H1 (cell line): ENCODE results near the gene RPL38. TPM values are rescaled to one million over a fixed set of nuclear protein-coding genes. Genes with fewer than 3 reads are reported as not detected.

Experiments used
- CTCF ChIA-PET: fragments of 300-600 bp; sonication (Branson Sonifier 250); formaldehyde crosslinking; loops from one replicate; lab custom pipeline; 2021; ENCODE audit not compliant: partially characterized antibody; lab: Charles Lee
- POLR2A ChIA-PET: fragments of 300-600 bp; sonication (Branson Sonifier 250); formaldehyde crosslinking; loops from one replicate; lab custom pipeline; 2021; ENCODE audit warnings: inconsistent platforms; ENCODE audit not compliant: partially characterized antibody; lab: Charles Lee
- DNase-seq, 2 experiments: peaks; one replicate each; pipeline versions ENCODE4 v3.0.0 to v3.0.0-alpha.2; 2010 to 2022; ENCODE audit warnings: low spot score in 2 of 2, low read depth in 1 of 2, mixed read lengths in 1 of 2
- FAIRE-seq: peaks from 2 replicates; lab custom pipeline; 2011; peaks lifted over from hg19 to GRCh38; lab: Jason Lieb, UNC
- H2AFZ ChIP-seq: 2 replicates; pipeline ENCODE4 v1.8.1; 2012; ENCODE audit warnings: low read length, inconsistent platforms
- H2AK5ac ChIP-seq: 2 replicates; pipeline ENCODE4 v1.6.1; 2013; ENCODE audit warnings: low read depth, low read length
- H2BK120ac ChIP-seq: replicated peaks from 2 replicates; pipeline ENCODE3; 2013; ENCODE audit warnings: low read depth, low read length, inconsistent platforms
- H2BK12ac ChIP-seq: 2 replicates; pipeline ENCODE4 v1.6.1; 2013; ENCODE audit warnings: low read depth, low read length
- H2BK15ac ChIP-seq: 2 replicates; pipeline ENCODE4 v1.6.1; 2013; ENCODE audit warnings: low read length
- H2BK20ac ChIP-seq: 2 replicates; pipeline ENCODE4 v1.6.1; 2013; ENCODE audit warnings: low read length
- H2BK5ac ChIP-seq: 2 replicates; pipeline ENCODE4 v1.6.1; 2013; ENCODE audit warnings: low read depth, low read length
- H3K14ac ChIP-seq: 2 replicates; pipeline ENCODE4 v1.6.1; 2013; ENCODE audit warnings: inconsistent platforms; ENCODE audit not compliant: insufficient read length
- H3K18ac ChIP-seq: 2 replicates; pipeline ENCODE4 v1.6.1; 2013; ENCODE audit warnings: low read length; ENCODE audit errors: extremely low read depth
- H3K23ac ChIP-seq: 2 replicates; pipeline ENCODE4 v1.6.1; 2013; ENCODE audit warnings: inconsistent platforms; ENCODE audit not compliant: insufficient read length
- H3K23me2 ChIP-seq: 2 replicates; pipeline ENCODE4 v1.6.1; 2013; ENCODE audit warnings: low read depth, low read length
- H3K27ac ChIP-seq: 2 replicates; pipeline ENCODE4 v1.6.1; 2011; ENCODE audit warnings: low read depth, low read length, inconsistent platforms
- H3K27me3 ChIP-seq, 4 experiments: replicated peaks in 1 of 4; 1 replicate in 1 of 4; 2 replicates in 3 of 4; pipeline versions ENCODE4 v1.6.1 to v1.8.1; 2011 to 2013; ENCODE audit warnings: low read length in 3 of 4, mild to moderate bottlenecking in 3 of 4, inconsistent platforms in 2 of 4, mixed read lengths in 2 of 4, moderate library complexity in 1 of 4; ENCODE audit not compliant: control insufficient read depth in 3 of 4, insufficient read depth in 3 of 4; ENCODE audit errors: extremely low read depth in 1 of 4
- H3K36me3 ChIP-seq, 4 experiments: 2 replicates each; pipeline versions ENCODE4 v1.6.1 to v1.8.1; 2011 to 2013; ENCODE audit warnings: mild to moderate bottlenecking in 4 of 4, low read length in 3 of 4, moderate library complexity in 2 of 4, control low read depth in 1 of 4, inconsistent platforms in 1 of 4; ENCODE audit not compliant: insufficient read depth in 4 of 4, control insufficient read depth in 2 of 4
- H3K4ac ChIP-seq: replicated peaks from 2 replicates; pipeline ENCODE3; 2013; ENCODE audit warnings: low read length, low read depth, mixed read lengths, inconsistent platforms; ENCODE audit not compliant: insufficient read length
- H3K4me1 ChIP-seq, 4 experiments: replicated peaks in 1 of 4; 1 replicate in 1 of 4; 2 replicates in 3 of 4; pipeline versions ENCODE4 v1.6.1 to v1.8.1; 2011 to 2013; ENCODE audit warnings: low read length in 3 of 4, inconsistent platforms in 2 of 4, mixed read lengths in 1 of 4; ENCODE audit not compliant: insufficient read depth in 4 of 4, control insufficient read depth in 3 of 4
- H3K4me2 ChIP-seq, 2 experiments: 2 replicates each; pipeline versions ENCODE4 v1.6.1 to v1.8.1; 2011 to 2013; ENCODE audit warnings: low read depth in 2 of 2, low read length in 2 of 2, control low read depth in 1 of 2, inconsistent platforms in 1 of 2, mild to moderate bottlenecking in 1 of 2; ENCODE audit not compliant: insufficient read depth in 1 of 2
- H3K4me3 ChIP-seq, 4 experiments: fragments of 200-600, 300-600 bp in 1 of 4; sonication (generic), shearing (Covaris generic), sonication (Bioruptor Twin) in 1 of 4; 2 replicates each; pipeline versions ENCODE4 v1.5.1 to v1.8.1; 2011 to 2016; ENCODE audit warnings: low read length in 4 of 4, low read depth in 3 of 4, control low read depth in 2 of 4, inconsistent platforms in 2 of 4, mild to moderate bottlenecking in 2 of 4, mixed read lengths in 1 of 4, moderate library complexity in 1 of 4; ENCODE audit not compliant: insufficient read depth in 2 of 4; ENCODE audit errors: extremely low read depth in 1 of 4
- H3K56ac ChIP-seq: replicated peaks from 2 replicates; pipeline ENCODE3; 2013; ENCODE audit warnings: low read depth, mild to moderate bottlenecking, mixed read lengths, low read length, inconsistent platforms; ENCODE audit not compliant: insufficient read length
- H3K79me1 ChIP-seq: 2 replicates; pipeline ENCODE4 v1.6.1; 2013; ENCODE audit warnings: low read depth, low read length, control low read depth
- H3K79me2 ChIP-seq, 2 experiments: 2 replicates each; pipeline versions ENCODE4 v1.6.1 to v1.8.1; 2012 to 2013; ENCODE audit warnings: low read length in 2 of 2, mild to moderate bottlenecking in 2 of 2, inconsistent platforms in 1 of 2; ENCODE audit not compliant: insufficient read depth in 2 of 2, control insufficient read depth in 1 of 2
- H3K9ac ChIP-seq, 4 experiments: replicated peaks in 1 of 4; 1 replicate in 1 of 4; 2 replicates in 3 of 4; pipeline versions ENCODE4 v1.6.1 to v1.8.1; 2011 to 2013; ENCODE audit warnings: low read depth in 3 of 4, low read length in 3 of 4, control low read depth in 2 of 4, mild to moderate bottlenecking in 2 of 4, moderate library complexity in 2 of 4, inconsistent platforms in 1 of 4; ENCODE audit errors: extremely low read depth in 1 of 4
- H3K9me3 ChIP-seq, 2 experiments: 2 replicates each; pipeline versions ENCODE4 v1.6.1 to v1.8.1; 2012 to 2013; ENCODE audit warnings: mild to moderate bottlenecking in 2 of 2, moderate library complexity in 2 of 2, control low read depth in 1 of 2, inconsistent platforms in 1 of 2, low read depth in 1 of 2, low read length in 1 of 2, mixed read lengths in 1 of 2; ENCODE audit not compliant: insufficient read depth in 2 of 2
- H4K20me1 ChIP-seq, 2 experiments: replicated peaks in 1 of 2; 2 replicates each; pipeline versions ENCODE3 to v1.8.1; 2011 to 2013; ENCODE audit warnings: inconsistent platforms in 2 of 2, low read length in 2 of 2, mild to moderate bottlenecking in 1 of 2; ENCODE audit not compliant: insufficient read depth in 2 of 2, control insufficient read depth in 1 of 2
- H4K5ac ChIP-seq: 2 replicates; pipeline ENCODE4 v1.6.1; 2013; ENCODE audit warnings: low read length, low read depth, mixed read lengths, inconsistent platforms; ENCODE audit not compliant: insufficient read length
- H4K8ac ChIP-seq: 2 replicates; pipeline ENCODE4 v1.8.0; 2013; ENCODE audit warnings: mild to moderate bottlenecking, moderate library complexity, low read length, inconsistent platforms; ENCODE audit not compliant: insufficient read depth; ENCODE audit errors: extremely low read depth
- H4K91ac ChIP-seq: replicated peaks from 2 replicates; pipeline ENCODE3; 2013; ENCODE audit warnings: low read length, mixed read lengths, inconsistent platforms; ENCODE audit not compliant: insufficient read length
- BACH1 ChIP-seq: IDR thresholded peaks from 2 replicates; pipeline ENCODE4 v1.6.1; 2012; ENCODE audit warnings: low read length, improper control_type of control experiment
- BRCA1 ChIP-seq: IDR thresholded peaks from 2 replicates; pipeline ENCODE4 v1.6.1; 2012; ENCODE audit warnings: low read depth, low read length, improper control_type of control experiment
- CREB1 ChIP-seq: IDR thresholded peaks from 2 replicates; pipeline ENCODE4 v1.6.1; 2012; ENCODE audit warnings: inconsistent platforms
- WGBS, 2 experiments: shearing (Covaris generic) in 1 of 2; methylation state at CpG; one replicate each; pipeline versions ENCODE4 v1.1.6 to v1.1.7; 2013 to 2015; ENCODE audit warnings: low lambda C conversion rate in 2 of 2, mixed read lengths in 2 of 2, inconsistent platforms in 1 of 2, low coverage in 1 of 2, missing lambda C conversion rate in 1 of 2; ENCODE audit not compliant: insufficient replicate concordance in 2 of 2, insufficient coverage in 1 of 2, insufficient read length in 1 of 2; ENCODE audit errors: extremely low coverage in 1 of 2, missing lambda C conversion rate in 1 of 2; 5-methylcytosine and 5-hydroxymethylcytosine counted together
- polyA plus RNA-seq, 7 experiments: library from polyadenylated mRNA; depleted of rRNA in 3 of 7; stranded (reverse) in 5 of 7; unstranded in 2 of 7; fragments of >200 nt in 5 of 7; fragments of 200-250 nt in 2 of 7; gene quantifications; 1 replicate in 5 of 7; 2 replicates in 1 of 7; 4 replicates in 1 of 7; pipeline versions ENCODE4 v1.2.1 to v1.2.3, GENCODE V29; 2011 to 2013; ENCODE audit warnings: missing spikeins in 2 of 7, mixed read lengths in 2 of 7
- total RNA-seq: library from RNA; stranded (reverse); fragmentation: NEBNext Ultra II Directional; extraction: Animal tissue kit (Norgen Biotek cat#: 25700); gene quantifications from 2 replicates; pipeline ENCODE4 v1.2.1, GENCODE V29; 2021

RPL38 gene
- total and polyA plus RNA-seq, 2 of the 8 experiments (the other 6 are each of a cell fraction or from before 2014, with no cell fraction given): 412 to 1,195 TPM

DNA sequence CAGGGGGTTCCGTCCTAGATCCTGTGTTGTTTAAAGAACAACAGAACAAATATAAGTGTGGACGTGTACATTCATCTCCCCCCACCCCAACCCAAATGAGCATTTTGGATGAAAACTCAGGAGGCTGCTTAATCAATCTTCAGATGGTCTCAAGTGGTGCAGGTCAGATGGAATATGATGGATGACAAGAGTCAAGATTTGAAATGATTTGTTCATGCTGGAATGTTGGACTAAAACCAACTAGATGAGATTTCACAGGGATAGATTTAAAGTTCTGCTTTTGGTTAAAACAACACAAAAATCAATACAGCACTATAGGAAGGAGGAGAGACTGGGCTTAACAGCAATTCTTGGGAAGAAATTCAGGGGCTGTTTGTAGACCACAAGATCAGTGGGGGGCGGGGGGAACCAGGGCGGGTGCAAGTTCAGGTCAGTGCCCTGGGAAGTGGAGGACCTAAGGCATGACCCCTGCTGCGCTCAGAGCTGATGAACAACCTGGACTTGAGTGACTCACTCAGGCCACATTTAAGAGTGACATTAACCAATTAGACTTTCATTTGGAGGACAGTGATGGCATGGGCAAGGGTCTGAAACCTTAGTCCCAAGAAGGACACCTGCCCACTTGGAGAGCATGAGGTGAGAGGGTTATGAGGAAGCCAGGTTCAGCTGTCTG lies 25.0 kb downstream of the RPL38 start:
- no peak overlapping the region for H2BK120ac ChIP-seq
- H3K27ac ChIP-seq: no peak overlapping the region
- no peak overlapping the region for H2BK12ac ChIP-seq
- H3K79me2 ChIP-seq: no peaks in the 10 kb centered on the region
- no peak overlapping the region for H3K4me3 ChIP-seq
- H2BK15ac ChIP-seq: no peak overlapping the region
- no peak for FAIRE-seq
- H3K4ac ChIP-seq: no peak overlapping the region
- no peaks in the 10 kb centered on the region for H3K27me3 ChIP-seq
- H3K4me1 ChIP-seq: no peaks in the 10 kb centered on the region; a peak in 1 of 7 replicates
- no peak overlapping the region for H3K56ac ChIP-seq
- ChIA-PET POLR2A (interaction anchor here (1.9 kb wide), 1 partner anchor 25 kb away, joined by 6 read pairs; the partner anchor contains the start of gene RPL38), CTCF (interaction anchor here (1.3 to 1.6 kb wide), 2 partner anchors 17 kb away, joined by 3 to 7 read pairs; no protein-coding TSS in a partner anchor)
- no peak overlapping the region for H2BK20ac ChIP-seq
- no peaks in the 10 kb centered on the region for H4K20me1 ChIP-seq
- H4K8ac ChIP-seq: no peak overlapping the region
- H3K18ac ChIP-seq: no peak overlapping the region
- H3K23me2 ChIP-seq: no peaks in the 10 kb centered on the region
- no peak overlapping the region for H4K91ac ChIP-seq
- H4K5ac ChIP-seq: no peak overlapping the region
- no peaks in the 10 kb centered on the region for H3K79me1 ChIP-seq
- H2BK5ac ChIP-seq: no peak overlapping the region
- no peak overlapping the region for H3K14ac ChIP-seq
- H3K4me2 ChIP-seq: no peak overlapping the region
- 92% methylated on average over 3 of the region's 5 CpGs; no CpG with 5 or more reads in 1 of the 2 experiments for WGBS, 2 experiments
- H3K9ac ChIP-seq: no peak overlapping the region
- H3K36me3 ChIP-seq: no peaks in the 10 kb centered on the region
- H3K23ac ChIP-seq: no peak overlapping the region
- no peak overlapping the region for H2AK5ac ChIP-seq
- no peak overlapping the region for H2AFZ ChIP-seq
- DNase-seq: no peak
- no peaks in the 10 kb centered on the region for H3K9me3 ChIP-seq
- TF ChIP-seq BACH1 (no peak), CREB1 (no peak), BRCA1 (no peak)
